HL-60/S4 treated with phorbol 12-myristate 13-acetate at 8.2 ng/mL for 4 days and 3 days (cell line): Measurements from ENCODE around the gene UNC80.

Experiments
- in situ Hi-C: fragments of 300-500 bp; cut with MboI; formaldehyde crosslinking; loops from 2 replicates; pipeline ENCODE4 v1.15.0; 2022; ENCODE audit warnings: low sequenced_read_pairs

The UNC80 gene

GRCh38 chr2:209809256-209809655 lies 37.6 kb downstream of the UNC80 start:
- in situ Hi-C loops, result no loop called here

- in situ Hi-C loops, result no loop called here
Measured at GRCh38 chr2:209817844-209818271, 46.2 kb downstream of the UNC80 start.

- in situ Hi-C loops, result no loop called here
Measured at GRCh38 chr2:209818939-209819338, 47.3 kb downstream of the UNC80 start.

- in situ Hi-C loops, result no loop called here
Measured at GRCh38 chr2:209821806-209822205, 50.2 kb downstream of the UNC80 start.

GRCh38 chr2:209823484-209823883 lies 51.9 kb downstream of the UNC80 start:
- in situ Hi-C loops, result no loop called here

- in situ Hi-C loops, result no loop called here
Measured at GRCh38 chr2:209824391-209824790, 52.8 kb downstream of the UNC80 start.

- in situ Hi-C loops, result no loop called here
Measured at GRCh38 chr2:209830722-209831465, 59.3 kb downstream of the UNC80 start.

- in situ Hi-C loops, result no loop called here
Measured at GRCh38 chr2:209834767-209835166, 63.1 kb downstream of the UNC80 start.

GRCh38 chr2:209840434-209840833 lies 68.8 kb downstream of the UNC80 start:
- in situ Hi-C loops, result no loop called here

- in situ Hi-C loops, result no loop called here
Measured at GRCh38 chr2:209845666-209846065, 74.0 kb downstream of the UNC80 start.

GRCh38 chr2:209864716-209865295 lies 93.2 kb downstream of the UNC80 start:
- in situ Hi-C loops, result no loop called here

- in situ Hi-C loops, result no loop called here
Measured at GRCh38 chr2:209868271-209868994, 96.8 kb downstream of the UNC80 start.

- in situ Hi-C loops, result no loop called here
Measured at GRCh38 chr2:209870067-209870466, 98.4 kb downstream of the UNC80 start.

- in situ Hi-C loops, result no loop called here
Measured at GRCh38 chr2:209872675-209873074, 101.0 kb downstream of the UNC80 start.

GRCh38 chr2:209875270-209875669 lies 103.6 kb downstream of the UNC80 start:
- in situ Hi-C loops, result no loop called here

GRCh38 chr2:209876211-209876610 lies 104.6 kb downstream of the UNC80 start:
- in situ Hi-C loops, result no loop called here

- in situ Hi-C loops, result no loop called here
Measured at GRCh38 chr2:209878701-209879100, 107.1 kb downstream of the UNC80 start.

- in situ Hi-C loops, result no loop called here
Measured at GRCh38 chr2:209900638-209901037, 129.0 kb downstream of the UNC80 start.

GRCh38 chr2:209901172-209901571 lies 129.5 kb downstream of the UNC80 start:
- in situ Hi-C loops, result no loop called here

- in situ Hi-C loops, result no loop called here
Measured at GRCh38 chr2:209905691-209906090, 134.1 kb downstream of the UNC80 start.

- in situ Hi-C loops, result no loop called here
Measured at GRCh38 chr2:209907746-209908145, 136.1 kb downstream of the UNC80 start.

- in situ Hi-C loops, result no loop called here
Measured at GRCh38 chr2:209908511-209908910, 136.9 kb downstream of the UNC80 start.
